Measurements from ENCODE around the gene ADCY5.

ADCY5 gene

DNA sequence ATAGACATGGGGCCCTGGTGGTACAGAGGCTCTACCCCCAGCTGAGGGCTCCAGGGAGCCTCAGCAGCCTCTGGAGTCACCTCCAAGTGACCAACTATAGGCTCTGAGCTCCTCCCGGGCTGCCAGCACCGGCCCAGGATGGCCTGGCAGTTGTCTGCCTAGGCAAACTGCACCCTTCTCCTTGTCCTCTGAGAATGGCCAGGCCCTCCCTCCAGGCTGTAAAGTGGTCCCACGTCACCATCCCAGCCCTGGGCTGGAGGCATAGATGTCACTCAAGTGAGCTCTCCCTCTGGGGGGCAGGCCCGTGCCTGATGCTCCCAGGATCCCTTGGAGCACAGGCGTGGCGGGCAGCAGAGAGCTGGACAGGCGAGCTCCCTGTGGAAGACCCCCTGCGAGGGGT, 127.1 kb downstream of the ADCY5 start:
- DNase-seq = no peak

GRCh38 chr3:123320221-123320620, 128.7 kb downstream of the ADCY5 start:
- no peak for DNase-seq

- no peak for DNase-seq
These were observed 129.1 kb downstream of the ADCY5 start for GRCh38 chr3:123319760-123320159.

DNA sequence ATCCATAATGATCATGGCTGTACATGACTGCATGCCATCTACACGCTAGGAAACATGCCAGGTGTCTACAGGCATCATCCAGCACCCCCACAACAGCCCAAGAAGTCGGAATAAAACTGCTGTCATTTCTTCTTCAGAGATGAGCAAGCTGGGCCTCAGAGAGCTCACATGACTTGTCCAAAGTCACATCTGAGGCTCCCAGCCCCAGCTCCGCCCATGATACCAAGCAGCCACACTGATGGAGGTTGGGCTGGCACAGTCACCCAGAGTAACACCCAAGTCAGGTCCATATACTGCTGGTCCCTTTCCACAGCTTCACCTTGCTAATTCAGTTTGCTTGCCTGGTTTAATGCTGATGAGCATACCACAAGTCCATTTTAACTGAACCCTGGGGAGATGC, 130.5 kb downstream of the ADCY5 start:
- no peak for DNase-seq

- DNase-seq = no peak
These were observed 131.2 kb downstream of the ADCY5 start for GRCh38 chr3:123317716-123318115.

GRCh38 chr3:123315271-123315595, 133.7 kb downstream of the ADCY5 start:
- no peak for DNase-seq

DNA sequence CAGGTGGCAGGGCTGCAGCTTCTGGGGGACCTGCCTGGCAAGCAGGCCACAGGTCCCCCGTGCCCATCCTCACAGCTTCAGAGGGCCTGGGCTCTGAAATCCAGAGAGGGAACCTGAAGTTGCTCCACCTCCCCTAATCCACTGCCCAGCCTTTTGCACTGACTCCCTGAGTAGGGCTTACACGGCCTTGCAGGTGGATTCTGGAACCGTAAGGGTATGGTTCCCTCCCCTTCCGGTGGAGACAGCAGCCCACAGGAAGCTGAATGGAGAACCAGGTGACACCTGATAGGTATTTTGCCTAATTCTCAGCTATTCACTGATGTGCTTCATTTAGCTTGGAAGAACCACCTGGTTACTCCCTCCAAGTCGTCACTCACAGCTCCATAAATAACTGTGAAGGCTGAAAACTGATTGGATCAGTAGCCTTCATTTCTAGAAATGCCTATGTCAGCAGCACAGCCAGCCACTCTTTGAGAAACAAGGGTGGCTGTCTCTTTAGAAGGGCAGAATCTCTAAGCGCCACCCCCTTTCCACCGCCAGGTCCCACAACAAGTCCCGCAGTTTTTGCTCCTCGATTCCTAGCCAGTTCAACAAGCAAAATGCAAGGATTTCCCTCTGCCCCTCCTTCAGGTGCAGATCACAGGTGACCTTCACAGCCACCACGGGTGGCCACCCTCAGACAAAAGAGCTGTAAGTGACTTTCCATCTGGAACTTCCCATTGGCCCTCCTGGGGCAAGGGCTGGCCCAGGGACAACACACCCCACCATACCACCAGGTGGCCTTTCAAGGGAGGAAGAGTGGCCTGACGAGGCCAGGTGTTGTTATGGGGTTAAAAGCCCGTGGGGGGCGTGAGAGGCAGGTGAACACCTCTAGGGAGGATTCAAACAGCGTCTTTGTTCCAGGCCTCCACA, 134.3 kb downstream of the ADCY5 start:
- DNase-seq = no peak

DNA sequence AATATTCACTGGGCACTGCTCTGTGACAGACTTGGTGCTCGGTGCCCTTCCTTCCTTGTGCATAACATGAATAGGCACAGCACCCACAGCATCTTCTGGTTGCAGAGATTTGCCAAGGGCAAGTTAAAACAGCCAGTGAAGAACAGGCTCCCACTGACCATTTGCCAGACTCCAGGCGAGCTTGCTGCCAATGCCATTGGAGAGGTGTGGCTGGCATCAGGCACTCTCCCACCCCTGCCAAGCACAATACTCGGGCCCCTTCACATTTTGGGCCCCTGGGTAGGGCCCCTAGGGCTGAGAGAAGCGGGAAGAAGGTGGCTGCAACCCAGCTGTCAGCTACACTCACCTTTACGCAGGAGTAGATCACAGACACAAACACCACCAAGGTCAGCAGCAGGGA, 135.0 kb downstream of the ADCY5 start:
- DNase-seq = no peak

DNA sequence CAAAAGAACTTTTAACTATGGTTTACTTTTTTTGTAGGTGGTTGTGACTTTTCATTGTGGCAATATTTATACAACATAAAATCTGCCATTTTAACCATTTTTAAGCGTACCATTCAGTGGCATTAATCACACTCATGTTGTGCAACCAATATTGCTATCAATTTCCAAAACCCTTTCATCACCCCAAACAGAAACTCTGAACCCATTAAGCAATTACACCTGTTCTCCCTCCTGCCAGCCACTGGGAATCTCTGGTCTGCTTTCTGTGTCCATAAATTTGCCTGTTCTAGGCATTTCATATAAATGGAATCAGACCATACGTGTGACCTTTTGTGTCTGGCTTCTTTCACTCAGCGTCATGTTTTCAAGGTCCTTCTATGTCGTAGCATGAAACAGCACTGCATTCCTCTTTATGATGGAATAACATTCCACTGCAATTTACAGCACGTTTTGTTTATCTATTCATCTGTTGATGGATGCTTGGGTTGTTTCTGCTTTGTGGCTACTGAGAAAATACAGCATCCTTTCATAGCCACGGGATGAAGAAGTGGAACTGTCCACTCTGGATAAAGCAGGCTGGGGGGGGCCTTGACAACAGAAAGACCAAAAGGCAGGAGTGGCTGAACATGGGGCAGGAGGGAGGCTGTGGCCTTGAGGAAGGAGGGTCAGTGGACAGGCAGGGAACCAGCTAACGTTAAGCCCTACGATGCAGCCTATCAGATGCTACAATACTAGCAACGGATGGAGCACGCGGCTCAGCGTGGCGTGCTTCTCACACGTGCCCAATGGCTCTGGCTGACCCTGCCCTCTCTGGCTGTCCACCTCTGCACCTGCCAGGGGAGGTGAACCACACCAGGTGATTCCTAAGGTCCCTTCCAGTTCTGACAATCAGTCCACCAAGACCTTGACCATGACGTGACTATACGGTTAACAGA, 136.3 kb downstream of the ADCY5 start:
- no peak for DNase-seq

GRCh38 chr3:123311201-123311600, 137.7 kb downstream of the ADCY5 start:
- no peak for DNase-seq

DNA sequence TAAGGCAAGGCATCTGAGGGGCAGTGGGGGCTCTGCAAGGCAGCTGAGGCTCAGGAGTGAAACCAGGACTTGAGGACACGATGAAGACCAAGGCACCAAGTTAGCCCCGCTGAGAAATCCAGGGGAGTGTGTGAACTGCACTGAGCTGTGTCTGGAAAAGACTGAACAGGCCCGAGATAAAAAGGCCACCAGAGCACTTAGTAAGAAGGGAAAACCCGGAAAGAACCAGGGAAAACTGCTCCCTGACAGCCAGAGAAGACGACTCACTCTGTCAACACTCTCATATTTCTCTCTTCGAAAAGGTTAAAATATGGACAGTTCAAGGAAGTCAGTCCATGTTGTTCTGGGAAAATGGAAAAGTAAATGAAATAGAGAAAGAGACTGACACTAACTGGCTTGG, 138.1 kb downstream of the ADCY5 start:
- DNase-seq = no peak

GRCh38 chr3:123310186-123310585, 138.7 kb downstream of the ADCY5 start:
- DNase-seq = no peak

GRCh38 chr3:123307064-123307463, 141.8 kb downstream of the ADCY5 start:
- DNase-seq = no peak

- DNase-seq = no peak
These were observed 143.7 kb downstream of the ADCY5 start for GRCh38 chr3:123305192-123305591.

- no peak for DNase-seq
These were observed 144.8 kb downstream of the ADCY5 start for GRCh38 chr3:123303976-123304560.

GRCh38 chr3:123302961-123303360, 145.9 kb downstream of the ADCY5 start:
- no peak for DNase-seq

DNA sequence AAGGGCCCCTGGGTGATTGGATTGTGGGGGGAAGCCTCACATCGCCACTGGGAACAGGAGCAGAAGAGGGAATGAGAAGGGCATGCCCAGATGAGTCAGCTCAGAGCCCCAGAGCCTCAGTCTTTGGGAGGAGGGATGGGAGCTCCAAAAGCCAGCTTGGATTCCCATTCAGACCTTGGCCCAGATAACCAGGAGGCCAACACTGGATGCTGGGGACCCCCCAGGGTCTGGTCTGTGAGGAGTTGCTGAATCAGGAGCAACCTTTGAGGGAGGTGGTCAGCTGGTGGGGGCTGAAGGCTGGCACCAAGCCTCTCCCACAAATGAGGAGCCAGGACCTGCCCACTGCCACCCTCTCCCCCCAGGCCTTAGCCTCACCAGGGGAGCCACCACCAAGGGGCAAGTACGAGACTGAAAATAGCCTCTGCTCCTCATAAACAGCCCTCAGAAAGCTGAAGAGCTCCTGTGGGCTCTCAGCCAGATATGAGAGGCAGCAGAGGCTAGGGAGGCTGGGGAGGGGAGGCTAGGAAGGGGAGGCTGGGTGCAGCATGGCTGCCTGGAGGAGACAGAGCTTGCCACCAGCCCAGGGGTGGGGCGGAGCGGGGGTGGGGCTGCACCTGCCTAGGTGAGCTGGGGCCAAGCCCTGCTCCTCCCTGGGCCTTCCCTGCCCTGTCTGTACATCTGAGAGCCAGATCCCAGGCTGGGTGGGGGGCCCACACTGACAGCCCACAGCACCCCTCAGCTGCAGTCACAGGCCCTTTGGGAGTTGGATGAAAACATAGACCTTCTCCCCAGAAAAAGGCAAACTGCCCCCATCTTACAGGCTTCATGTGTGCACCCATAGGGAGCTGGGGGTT, 147.3 kb downstream of the ADCY5 start:
- DNase-seq = no peak

DNA sequence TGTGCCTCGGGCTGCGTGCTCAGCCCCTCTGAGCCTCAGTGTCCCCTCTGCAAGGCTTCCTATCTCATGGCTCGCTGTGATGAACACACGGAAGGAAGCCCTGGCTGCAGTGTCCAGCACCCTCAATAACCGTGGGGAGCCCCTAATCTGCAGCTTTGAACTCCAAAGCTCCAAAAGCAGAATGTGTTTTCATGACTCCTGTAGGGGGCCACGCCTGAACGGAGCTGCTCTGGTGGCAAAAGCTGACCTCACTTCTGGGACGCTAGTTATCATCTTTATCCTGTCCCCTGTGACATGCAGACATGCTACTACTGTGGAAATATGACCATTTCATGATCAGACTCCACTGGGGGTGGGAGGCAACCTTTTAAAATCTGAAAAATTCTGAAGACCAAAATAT, 148.3 kb downstream of the ADCY5 start:
- DNase-seq = no peak

- DNase-seq = no peak
These were observed 148.8 kb downstream of the ADCY5 start for GRCh38 chr3:123300056-123300455.

DNA sequence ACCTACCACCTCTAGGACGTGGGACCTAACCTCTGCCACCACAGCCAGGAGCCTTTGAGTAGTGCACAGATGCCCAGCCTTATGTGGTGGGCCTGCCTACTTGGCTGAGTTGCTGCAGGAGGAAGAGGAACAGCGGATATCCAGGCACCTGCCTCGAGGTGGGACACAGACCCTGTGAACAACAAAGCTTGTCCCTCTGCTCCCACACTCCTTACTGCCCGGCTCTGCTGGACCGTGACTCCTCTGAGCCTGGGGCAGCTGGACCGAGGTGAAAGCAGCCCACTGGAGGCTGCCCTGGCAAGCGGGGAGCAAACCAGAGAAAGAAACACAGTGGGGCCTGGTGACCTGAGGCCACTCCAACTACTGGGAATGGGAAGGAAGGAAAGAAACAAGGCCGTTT, 149.3 kb downstream of the ADCY5 start:
- no peak for DNase-seq

DNA sequence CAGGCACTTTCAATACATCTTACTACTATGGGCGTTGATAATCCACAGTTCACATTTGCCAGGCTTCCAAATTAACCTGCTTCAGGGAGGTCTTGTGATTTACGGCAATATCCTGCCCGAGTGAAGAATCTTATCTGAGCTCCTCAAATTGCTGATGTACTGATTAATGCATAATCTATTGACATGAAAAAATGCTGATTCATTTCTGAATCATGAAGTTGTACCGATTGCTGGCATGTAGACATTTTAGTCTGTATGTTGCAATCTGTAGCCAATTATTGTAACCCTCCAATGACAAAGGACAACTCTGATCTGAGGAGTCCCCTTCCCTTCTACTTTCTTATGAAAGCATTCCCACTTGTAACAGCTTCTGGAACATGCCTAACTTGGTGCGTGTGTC, 150.0 kb downstream of the ADCY5 start:
- DNase-seq = no peak

DNA sequence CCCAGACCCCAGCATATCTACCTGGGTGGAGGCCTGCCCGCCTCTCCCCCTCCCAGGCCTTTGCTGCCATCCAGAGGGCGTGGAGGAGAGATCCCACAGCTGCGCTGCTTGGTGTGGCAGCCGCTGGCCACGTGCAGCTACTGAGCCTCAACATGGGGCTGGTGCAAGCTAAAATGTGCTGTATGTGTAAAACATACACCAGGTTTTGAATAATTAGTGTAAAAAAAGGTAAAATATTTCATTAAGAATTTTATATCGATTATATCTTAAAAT, 151.3 kb downstream of the ADCY5 start:
- no peak for DNase-seq

Data from right hindlimb (tissue), 1 donor.